Measurements from ENCODE around the gene KCNQ1. TPM values are rescaled to one million over a fixed set of nuclear protein-coding genes. Genes with fewer than 3 reads are reported as not detected.

Gene KCNQ1
- polyA plus RNA-seq, 1 experiment, result not detected

GRCh38 chr11:2582946-2583604 is 138.3 kb downstream of the KCNQ1 start:
- CTCF ChIA-PET, result no interaction called here
- DNase-seq (ENCODE audit: low read depth, low spot score), result no peak

GRCh38 chr11:2583605-2583958 is 138.8 kb downstream of the KCNQ1 start:
- ChIA-PET CTCF (no interaction called here), POLR2A (no interaction called here)
- Histone ChIP-seq H3K27ac (ENCODE audit: low read depth, low read length) (no peak overlapping the region), H3K4me3 (ENCODE audit: low read depth, low read length) (no peak overlapping the region), H3K27me3 (ENCODE audit: control insufficient read depth, insufficient read depth, low read length) (peaks cover 15% of the 10 kb centered on the region), H3K9me3 (ENCODE audit: control insufficient read depth, insufficient read depth, low read length) (no peaks in the 10 kb centered on the region; the same call in 1 of the 2 replicates)
- DNase-seq (ENCODE audit: low read depth, low spot score), result no peak
- no peak for TF ChIP-seq CTCF (IDR thresholded peaks at IDR 0.05; ENCODE audit: low read depth, low read length)

More at GRCh38 chr11:2582946-2583604, 138.3 kb downstream of the KCNQ1 start:
- POLR2A ChIA-PET, result no interaction called here
- Histone ChIP-seq H3K27ac (ENCODE audit: low read depth, low read length) (no peak overlapping the region), H3K4me3 (ENCODE audit: low read depth, low read length) (no peak overlapping the region), H3K27me3 (ENCODE audit: control insufficient read depth, insufficient read depth, low read length) (peaks cover 13% of the 10 kb centered on the region), H3K9me3 (ENCODE audit: control insufficient read depth, insufficient read depth, low read length) (no peaks in the 10 kb centered on the region; the same call in 1 of the 2 replicates)
- no peak for TF ChIP-seq CTCF (IDR thresholded peaks at IDR 0.05; ENCODE audit: low read depth, low read length)

- Histone ChIP-seq H3K4me3 (ENCODE audit: low read depth, low read length) (no peak overlapping the region), H3K9me3 (ENCODE audit: control insufficient read depth, insufficient read depth, low read length) (no peaks in the 10 kb centered on the region; the same call in 1 of the 2 replicates), H3K27me3 (ENCODE audit: control insufficient read depth, insufficient read depth, low read length) (peaks cover 15% of the 10 kb centered on the region), H3K27ac (ENCODE audit: low read depth, low read length) (no peak overlapping the region)
- ChIA-PET POLR2A (no interaction called here), CTCF (no interaction called here)
- DNase-seq (ENCODE audit: low read depth, low spot score), result no peak
- no peak for TF ChIP-seq CTCF (IDR thresholded peaks at IDR 0.05; ENCODE audit: low read depth, low read length)
Observed at GRCh38 chr11:2584434-2584811, 139.6 kb downstream of the KCNQ1 start.

- ChIA-PET POLR2A (no interaction called here), CTCF (no interaction called here)
- Histone ChIP-seq H3K27ac (ENCODE audit: low read depth, low read length) (no peak overlapping the region), H3K4me3 (ENCODE audit: low read depth, low read length) (no peak overlapping the region), H3K27me3 (ENCODE audit: control insufficient read depth, insufficient read depth, low read length) (peaks cover 17% of the 10 kb centered on the region), H3K9me3 (ENCODE audit: control insufficient read depth, insufficient read depth, low read length) (no peaks in the 10 kb centered on the region; the same call in 1 of the 2 replicates)
- no peak for TF ChIP-seq CTCF (IDR thresholded peaks at IDR 0.05; ENCODE audit: low read depth, low read length)
- no peak for DNase-seq (ENCODE audit: low read depth, low spot score)
Observed at GRCh38 chr11:2584812-2585565, 140.2 kb downstream of the KCNQ1 start.

GRCh38 chr11:2585566-2586086 is 140.8 kb downstream of the KCNQ1 start:
- ChIA-PET POLR2A (no interaction called here), CTCF (no interaction called here)
- H3K9me3 ChIP-seq (ENCODE audit: control insufficient read depth, insufficient read depth, low read length), result no peaks in the 10 kb centered on the region; the same call in 1 of the 2 replicates
- no peak for TF ChIP-seq CTCF (IDR thresholded peaks at IDR 0.05; ENCODE audit: low read depth, low read length)
- H3K27ac ChIP-seq (ENCODE audit: low read depth, low read length), result no peak overlapping the region
- H3K27me3 ChIP-seq (ENCODE audit: control insufficient read depth, insufficient read depth, low read length), result peaks cover 17% of the 10 kb centered on the region
- no peak overlapping the region for H3K4me3 ChIP-seq (ENCODE audit: low read depth, low read length)
- no peak for DNase-seq (ENCODE audit: low read depth, low spot score)

Measured in AG04450 (cell line).